ENCODE measurements around the gene CDC25B. TPM values are rescaled to one million over a fixed set of nuclear protein-coding genes. Genes with fewer than 3 reads are reported as not detected.
"Not testable (repeated sequence)": the region's sequence is repeated elsewhere in the genome, so short reads cannot be mapped to it uniquely, and the experiment has no call there.

The CDC25B gene
- total and polyA plus RNA-seq, 2 of the 8 experiments (the other 6 are each of a cell fraction or from before 2014, with no cell fraction given) = 21.7 to 31.2 TPM

DNA sequence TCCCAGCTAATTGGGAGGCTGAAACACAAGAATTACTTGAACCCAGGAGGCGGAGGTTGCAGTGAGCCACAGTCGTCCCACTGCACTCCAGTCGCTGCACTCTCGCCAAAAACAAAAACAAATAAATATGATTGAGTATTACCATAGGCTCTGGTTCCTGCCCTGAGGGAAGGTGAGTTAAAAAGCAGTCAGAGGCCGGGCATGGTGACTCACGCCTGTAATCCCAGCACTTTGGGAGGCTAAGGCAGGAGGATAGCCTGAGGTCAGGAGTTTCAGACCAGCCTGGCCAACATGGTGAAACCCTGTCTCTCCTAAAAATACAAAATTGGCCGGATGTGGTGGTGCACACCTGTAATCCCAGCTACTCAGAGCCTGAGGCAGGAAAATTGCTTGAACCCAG, 44.1 kb downstream of the CDC25B start:
- CTCF ChIA-PET (ENCODE audit: partially characterized antibody) = interaction anchor here (0.7 to 1.2 kb wide), 2 partner anchors 15 to 58 kb away, joined by 3 to 5 read pairs; no protein-coding TSS in a partner anchor
- H3K27ac ChIP-seq (ENCODE audit: low read depth, low read length); H2BK5ac ChIP-seq (ENCODE audit: low read depth, low read length); H3K36me3 ChIP-seq (ENCODE audit: control insufficient read depth in 2 of 4, insufficient read depth in 4 of 4, low read length in 3 of 4); H3K4ac ChIP-seq (replicated peaks; ENCODE audit: insufficient read length, low read depth, low read length); H3K9me3 ChIP-seq (ENCODE audit: insufficient read depth in 2 of 2, low read depth in 1 of 2, low read length in 1 of 2); H3K56ac ChIP-seq (replicated peaks; ENCODE audit: insufficient read length, low read depth, low read length); H3K23me2 ChIP-seq (ENCODE audit: low read depth, low read length); H2BK120ac ChIP-seq (replicated peaks; ENCODE audit: low read depth, low read length); H3K27me3 ChIP-seq (replicated peaks in 1 of 4; ENCODE audit: control insufficient read depth in 3 of 4, extremely low read depth in 1 of 4, insufficient read depth in 3 of 4, low read length in 3 of 4); H3K79me2 ChIP-seq (ENCODE audit: control insufficient read depth in 1 of 2, insufficient read depth in 2 of 2, low read length in 2 of 2); H4K20me1 ChIP-seq (replicated peaks in 1 of 2; ENCODE audit: control insufficient read depth in 1 of 2, insufficient read depth in 2 of 2, low read length in 2 of 2); H2BK15ac ChIP-seq (ENCODE audit: low read length); H3K4me2 ChIP-seq (ENCODE audit: insufficient read depth in 1 of 2, low read depth in 2 of 2, low read length in 2 of 2); POLR2A ChIA-PET (ENCODE audit: partially characterized antibody); H2AK5ac ChIP-seq (ENCODE audit: low read depth, low read length); H4K5ac ChIP-seq (ENCODE audit: insufficient read length, low read depth, low read length); H3K79me1 ChIP-seq (ENCODE audit: low read depth, low read length); H3K9ac ChIP-seq (replicated peaks in 1 of 4; ENCODE audit: extremely low read depth in 1 of 4, low read depth in 3 of 4, low read length in 3 of 4); DNase-seq (ENCODE audit: low read depth in 1 of 2, low spot score in 2 of 2); H2BK20ac ChIP-seq (ENCODE audit: low read length); H3K23ac ChIP-seq (ENCODE audit: insufficient read length); H2AFZ ChIP-seq (ENCODE audit: low read length); H3K18ac ChIP-seq (ENCODE audit: extremely low read depth, low read length); H3K4me3 ChIP-seq (ENCODE audit: extremely low read depth in 1 of 4, insufficient read depth in 2 of 4, low read depth in 3 of 4, low read length in 4 of 4); H4K8ac ChIP-seq (ENCODE audit: extremely low read depth, insufficient read depth, low read length); H3K14ac ChIP-seq (ENCODE audit: insufficient read length); H2BK12ac ChIP-seq (ENCODE audit: low read depth, low read length); H3K4me1 ChIP-seq (replicated peaks in 1 of 4; ENCODE audit: control insufficient read depth in 3 of 4, insufficient read depth in 4 of 4, low read length in 3 of 4); H4K91ac ChIP-seq (replicated peaks; ENCODE audit: insufficient read length, low read length); FAIRE-seq: not testable (repeated sequence)
- WGBS, 2 experiments (ENCODE audit: extremely low coverage in 1 of 2, insufficient coverage in 1 of 2, insufficient read length in 1 of 2, insufficient replicate concordance in 2 of 2, low coverage in 1 of 2, low lambda C conversion rate in 2 of 2, missing lambda C conversion rate in 1 of 2) = 97% methylated on average over 7 of the region's 7 CpGs; no CpG with 5 or more reads in 1 of the 2 experiments

Data from H1 (cell line).